A673 (cell line): ENCODE results near the gene TMED9. TPM values are rescaled to one million over a fixed set of nuclear protein-coding genes. Genes with fewer than 3 reads are reported as not detected.

ENCODE experiments used
- BruUV-seq: library from RNA; stranded (reverse); fragments of 400-500 nt; replicated peaks from 2 replicates; lab custom pipeline; 2021; lab: Mats Ljungman, UMichigan
- CTCF ChIA-PET: fragments of 300-600 bp; sonication (Branson Sonifier 250); formaldehyde crosslinking; loops from one replicate; lab custom pipeline; 2022; ENCODE audit warnings: antibody characterized with exemption; lab: Charles Lee
- POLR2A ChIA-PET: fragments of 300-600 bp; sonication (Branson Sonifier 250); formaldehyde crosslinking; loops from one replicate; lab custom pipeline; 2022; ENCODE audit warnings: antibody characterized with exemption; ENCODE audit not compliant: low non-redundant PET; lab: Charles Lee
- DNase-seq: peaks from one replicate; pipeline ENCODE4 v3.0.0-alpha.2; 2015; ENCODE audit warnings: low spot score
- H3K27ac ChIP-seq: fragments of 200-600 bp; sonication (generic); 2 replicates; pipeline ENCODE4 v1.5.1; 2016; ENCODE audit warnings: mixed run types, low read depth, mild to moderate bottlenecking, mixed read lengths, antibody characterized with exemption, low read length; ENCODE audit not compliant: poor library complexity, severe bottlenecking
- H3K27me3 ChIP-seq: fragments of 200-600 bp; sonication (generic); replicated peaks from 2 replicates; pipeline ENCODE4 v1.6.1; 2017; ENCODE audit warnings: mixed run types, low read depth, mild to moderate bottlenecking, mixed read lengths, antibody characterized with exemption, low read length; ENCODE audit not compliant: insufficient read depth, poor library complexity
- H3K36me3 ChIP-seq: fragments of 200-600 bp; sonication (generic); 2 replicates; pipeline ENCODE4 v1.6.1; 2016; ENCODE audit warnings: mixed run types, mild to moderate bottlenecking, mixed read lengths, antibody characterized with exemption, low read length; ENCODE audit not compliant: insufficient read depth, poor library complexity, severe bottlenecking
- H3K4me1 ChIP-seq: fragments of 200-600 bp; sonication (generic); 2 replicates; pipeline ENCODE4 v1.6.1; 2017; ENCODE audit warnings: mixed run types, mild to moderate bottlenecking, mixed read lengths, antibody characterized with exemption, low read length; ENCODE audit not compliant: insufficient read depth, poor library complexity, severe bottlenecking
- H3K4me3 ChIP-seq: fragments of 200-600 bp; sonication (generic); 2 replicates; pipeline ENCODE4 v1.5.1; 2016; ENCODE audit warnings: low read depth, mixed run types, mild to moderate bottlenecking, mixed read lengths, low read length; ENCODE audit not compliant: poor library complexity, severe bottlenecking
- H3K9me3 ChIP-seq: fragments of 200-600 bp; sonication (generic); 2 replicates; pipeline ENCODE4 v1.6.1; 2016; ENCODE audit warnings: mixed run types, low read depth, mild to moderate bottlenecking, mixed read lengths, antibody characterized with exemption, low read length; ENCODE audit not compliant: poor library complexity, severe bottlenecking
- CTCF ChIP-seq: fragments of 300-800, 200-600 bp; sonication (generic); conservative IDR thresholded peaks from 2 replicates; pipeline ENCODE4 v1.5.1; 2017; ENCODE audit warnings: low read depth, mild to moderate bottlenecking, antibody characterized with exemption, low read length, moderate library complexity, mixed read lengths
- EZH2 ChIP-seq: fragments of 200-600 bp; sonication (generic); IDR thresholded peaks from 2 replicates; pipeline ENCODE4 v1.6.1; 2017; ENCODE audit warnings: borderline replicate concordance, low read depth, mild to moderate bottlenecking, mixed read lengths, antibody characterized with exemption, low read length; ENCODE audit not compliant: poor library complexity, severe bottlenecking
- intact Hi-C: fragments of 100-400 bp; cut with micrococcal nuclease; formaldehyde crosslinking; loops from one replicate; pipeline ENCODE4 v1.10.0; 2022; ENCODE audit not compliant: unreplicated experiment
- total RNA-seq: library from RNA; stranded (reverse); gene quantifications from 2 replicates; pipeline ENCODE4 v1.2.3, GENCODE V29; 2021

Gene TMED9
- total RNA-seq, 1 experiment from 2014 or later, result 88.6 TPM

GRCh38 chr5:177575488-177575887 lies 16.5 kb upstream of the TMED9 start:
- ChIA-PET POLR2A (no interaction called here), CTCF (no interaction called here)
- DNase-seq, result no peak
- no peak overlapping the region for H3K27ac ChIP-seq
- H3K9me3 ChIP-seq, result no peaks in the 10 kb centered on the region
- no peak for TF ChIP-seq CTCF
- no peak for TF ChIP-seq EZH2
- H3K27me3 ChIP-seq, result no peaks in the 10 kb centered on the region
- H3K4me1 ChIP-seq, result no peaks in the 10 kb centered on the region
- intact Hi-C loops, result no loop called here
- no peak overlapping the region for H3K4me3 ChIP-seq
- H3K36me3 ChIP-seq, result no peaks in the 10 kb centered on the region
- BruUV-seq, result no TSS peak

- no peak overlapping the region for H3K4me3 ChIP-seq
- ChIA-PET CTCF (no interaction called here), POLR2A (no interaction called here)
- DNase-seq, result no peak
- H3K27ac ChIP-seq, result no peak overlapping the region
- no TSS peak for BruUV-seq
- TF ChIP-seq CTCF, result 0 out of 2 replicates have a peak, but pooled peaks have one; percentile 19
- no peak for TF ChIP-seq EZH2
- H3K27me3 ChIP-seq, result no peaks in the 10 kb centered on the region
- H3K4me1 ChIP-seq, result no peaks in the 10 kb centered on the region
- no peaks in the 10 kb centered on the region for H3K9me3 ChIP-seq
- intact Hi-C loops, result no loop called here
- H3K36me3 ChIP-seq, result no peaks in the 10 kb centered on the region
These were observed 15.8 kb upstream of the TMED9 start for GRCh38 chr5:177576169-177576568.

- TF ChIP-seq EZH2 (no peak), CTCF (no peak)
- POLR2A ChIA-PET, result interaction anchor here (0.6 kb wide), 1 partner anchor 33 kb away, joined by 10 read pairs; no protein-coding TSS in a partner anchor
- no peak overlapping the region for H3K4me3 ChIP-seq
- no peak for DNase-seq
- no TSS peak for BruUV-seq
- H3K9me3 ChIP-seq, result no peaks in the 10 kb centered on the region
- intact Hi-C loops, result no loop called here
- CTCF ChIA-PET, result no interaction called here
- H3K27me3 ChIP-seq, result no peaks in the 10 kb centered on the region
- no peak overlapping the region for H3K27ac ChIP-seq
- no peaks in the 10 kb centered on the region for H3K36me3 ChIP-seq
- H3K4me1 ChIP-seq, result no peaks in the 10 kb centered on the region
These were observed 13.7 kb upstream of the TMED9 start for GRCh38 chr5:177578316-177578715.
